Fibroblast of lung (primary cell): Measurements from ENCODE around the gene RTBDN. TPM values are rescaled to one million over a fixed set of nuclear protein-coding genes. Genes with fewer than 3 reads are reported as not detected.

Source experiments
- DNase-seq, 2 donors: peaks; one replicate each; pipeline versions ENCODE4 v3.0.0 to v3.0.0-alpha.2; 2010; ENCODE audit warnings: low read depth in 2 of 2
- H2AFZ ChIP-seq: 2 replicates; pipeline ENCODE4 v1.5.1; 2012; ENCODE audit warnings: low read length, control low read depth, inconsistent platforms
- H3K27ac ChIP-seq: 2 replicates; pipeline ENCODE4 v1.5.1; 2011; ENCODE audit warnings: low read length, control low read depth; ENCODE audit not compliant: insufficient read depth
- H3K27me3 ChIP-seq: 2 replicates; pipeline ENCODE4 v1.5.1; 2011; ENCODE audit warnings: mild to moderate bottlenecking, low read length; ENCODE audit not compliant: control insufficient read depth, insufficient read depth
- H3K36me3 ChIP-seq: 2 replicates; pipeline ENCODE4 v1.5.1; 2011; ENCODE audit warnings: low read length; ENCODE audit not compliant: control insufficient read depth, insufficient read depth
- H3K4me1 ChIP-seq: 2 replicates; pipeline ENCODE4 v1.5.1; 2011; ENCODE audit warnings: low read length; ENCODE audit not compliant: control insufficient read depth, insufficient read depth; ENCODE audit errors: extremely low read depth
- H3K4me2 ChIP-seq: 2 replicates; pipeline ENCODE4 v1.5.1; 2011; ENCODE audit warnings: low read length, control low read depth; ENCODE audit not compliant: insufficient read depth; ENCODE audit errors: extremely low read depth
- H3K4me3 ChIP-seq, 4 experiments: fragments of 200-600 bp in 1 of 4; sonication (generic) in 1 of 4; replicated peaks in 1 of 4; 2 replicates each; pipeline ENCODE4 v1.5.1; 2011 to 2016; ENCODE audit warnings: low read length in 4 of 4, low read depth in 3 of 4, mild to moderate bottlenecking in 3 of 4, control low read depth in 2 of 4, inconsistent platforms in 1 of 4, mixed read lengths in 1 of 4; ENCODE audit not compliant: insufficient read depth in 1 of 4; ENCODE audit errors: control extremely low read depth in 1 of 4
- H3K79me2 ChIP-seq: 2 replicates; pipeline ENCODE4 v1.5.1; 2012; ENCODE audit warnings: mild to moderate bottlenecking, low read length, inconsistent platforms; ENCODE audit not compliant: control insufficient read depth, insufficient read depth
- H3K9ac ChIP-seq: 2 replicates; pipeline ENCODE4 v1.5.1; 2011; ENCODE audit warnings: mild to moderate bottlenecking, low read length, control low read depth; ENCODE audit not compliant: insufficient read depth
- H3K9me3 ChIP-seq: 2 replicates; pipeline ENCODE4 v1.5.1; 2012; ENCODE audit warnings: low read depth, low read length; ENCODE audit not compliant: control insufficient read depth, insufficient read depth
- H4K20me1 ChIP-seq: 2 replicates; pipeline ENCODE4 v1.5.1; 2011; ENCODE audit warnings: low read length; ENCODE audit not compliant: control insufficient read depth, insufficient read depth; ENCODE audit errors: extremely low read depth
- CTCF ChIP-seq, 2 donors: IDR thresholded peaks in 1 of 2; conservative IDR thresholded peaks in 1 of 2; 1 replicate in 1 of 2; 2 replicates in 1 of 2; pipeline ENCODE4 v1.5.1; 2011 to 2012; ENCODE audit warnings: low read length in 2 of 2, control low read depth in 1 of 2, inconsistent platforms in 1 of 2, low read depth in 1 of 2, mild to moderate bottlenecking in 1 of 2
- EZH2 ChIP-seq: IDR thresholded peaks from 2 replicates; pipeline ENCODE4 v1.5.1; 2012; ENCODE audit warnings: low read length, control low read depth, mild to moderate bottlenecking; ENCODE audit errors: missing control alignments
- polyA plus RNA-seq, 2 donors: library from polyadenylated mRNA; depleted of rRNA in 1 of 2; stranded (reverse) in 1 of 2; unstranded in 1 of 2; fragments of >200 nt; gene quantifications; 2 replicates each; pipeline ENCODE4 v1.2.1, GENCODE V29; 2011 to 2012; ENCODE audit warnings: missing spikeins in 1 of 2
- total RNA-seq: library from RNA; depleted of rRNA; stranded (reverse); fragments of >200 nt; gene quantifications from 2 replicates; pipeline ENCODE4 v1.2.1, GENCODE V29; 2014

RTBDN gene
- total and polyA plus RNA-seq, 2 donors (not counting 1 experiment from before 2014, with no cell fraction given), result not detected

GRCh38 chr19:12783291-12783848 is 51.0 kb downstream of the RTBDN start:
- peaks cover 46% of the 10 kb centered on the region for H3K4me1 ChIP-seq
- peak overlapping the region; percentile 48 for H3K4me2 ChIP-seq
- H2AFZ ChIP-seq, result no peak overlapping the region
- DNase-seq, result no peak
- no peaks in the 10 kb centered on the region for H3K27me3 ChIP-seq
- H3K9ac ChIP-seq, result peak overlapping the region; percentile 76
- H3K4me3 ChIP-seq, result peak overlapping the region in 1 of 4 experiments; percentile 57
- peak overlapping the region; percentile 88 for H3K27ac ChIP-seq
- H3K36me3 ChIP-seq, result no peaks in the 10 kb centered on the region
- no peaks in the 10 kb centered on the region for H4K20me1 ChIP-seq
- TF ChIP-seq CTCF (conservative IDR thresholded peaks at IDR 0.05 in 1 of 2, IDR thresholded peaks at IDR 0.05 in 1 of 2; ENCODE audit: low read depth in 1 of 2, low read length in 2 of 2) (no peak), EZH2 (no peak)
- no peaks in the 10 kb centered on the region for H3K9me3 ChIP-seq
- H3K79me2 ChIP-seq, result no peaks in the 10 kb centered on the region

- DNase-seq, result peak; percentile 83 to 85
- peaks cover 45% of the 10 kb centered on the region for H3K4me1 ChIP-seq
Observed at GRCh38 chr19:12782424-12783290, 51.7 kb downstream of the RTBDN start.

GRCh38 chr19:12782174-12782423 is 52.3 kb downstream of the RTBDN start:
- Histone ChIP-seq H3K9me3 (no peaks in the 10 kb centered on the region), H4K20me1 (no peaks in the 10 kb centered on the region), H3K4me1 (peaks cover 48% of the 10 kb centered on the region), H3K79me2 (no peaks in the 10 kb centered on the region), H3K9ac (peak overlapping the region; percentile 76), H3K4me2 (peak overlapping the region; percentile 94), H3K27ac (peak overlapping the region; percentile 88), H3K4me3 (peak overlapping the region; percentile 33 to 57 (median 46)), H3K27me3 (no peaks in the 10 kb centered on the region), H3K36me3 (no peaks in the 10 kb centered on the region), H2AFZ (peak overlapping the region; percentile 75)
- no peak for DNase-seq
- no peak for TF ChIP-seq CTCF (conservative IDR thresholded peaks at IDR 0.05 in 1 of 2, IDR thresholded peaks at IDR 0.05 in 1 of 2; ENCODE audit: low read depth in 1 of 2, low read length in 2 of 2)
- TF ChIP-seq EZH2, result no peak

More at GRCh38 chr19:12782424-12783290, 51.7 kb downstream of the RTBDN start:
- peak overlapping the region; percentile 88 for H3K27ac ChIP-seq
- no peak for TF ChIP-seq CTCF (conservative IDR thresholded peaks at IDR 0.05 in 1 of 2, IDR thresholded peaks at IDR 0.05 in 1 of 2; ENCODE audit: low read depth in 1 of 2, low read length in 2 of 2)
- H3K9me3 ChIP-seq, result no peaks in the 10 kb centered on the region
- peak overlapping the region; percentile 76 for H3K9ac ChIP-seq
- peak overlapping the region; percentile 94 for H3K4me2 ChIP-seq
- H3K79me2 ChIP-seq, result no peaks in the 10 kb centered on the region
- H4K20me1 ChIP-seq, result no peaks in the 10 kb centered on the region
- peak overlapping the region; percentile 39 to 57 (median 46) for H3K4me3 ChIP-seq
- H3K36me3 ChIP-seq, result no peaks in the 10 kb centered on the region
- H3K27me3 ChIP-seq, result no peaks in the 10 kb centered on the region
- H2AFZ ChIP-seq, result peak overlapping the region; percentile 75
